Measurements from ENCODE around the gene CELSR2.

Gene CELSR2

GRCh38 chr1:109315288-109315687, 65.9 kb downstream of the CELSR2 start:
- TF ChIP-seq, protein P1, sequence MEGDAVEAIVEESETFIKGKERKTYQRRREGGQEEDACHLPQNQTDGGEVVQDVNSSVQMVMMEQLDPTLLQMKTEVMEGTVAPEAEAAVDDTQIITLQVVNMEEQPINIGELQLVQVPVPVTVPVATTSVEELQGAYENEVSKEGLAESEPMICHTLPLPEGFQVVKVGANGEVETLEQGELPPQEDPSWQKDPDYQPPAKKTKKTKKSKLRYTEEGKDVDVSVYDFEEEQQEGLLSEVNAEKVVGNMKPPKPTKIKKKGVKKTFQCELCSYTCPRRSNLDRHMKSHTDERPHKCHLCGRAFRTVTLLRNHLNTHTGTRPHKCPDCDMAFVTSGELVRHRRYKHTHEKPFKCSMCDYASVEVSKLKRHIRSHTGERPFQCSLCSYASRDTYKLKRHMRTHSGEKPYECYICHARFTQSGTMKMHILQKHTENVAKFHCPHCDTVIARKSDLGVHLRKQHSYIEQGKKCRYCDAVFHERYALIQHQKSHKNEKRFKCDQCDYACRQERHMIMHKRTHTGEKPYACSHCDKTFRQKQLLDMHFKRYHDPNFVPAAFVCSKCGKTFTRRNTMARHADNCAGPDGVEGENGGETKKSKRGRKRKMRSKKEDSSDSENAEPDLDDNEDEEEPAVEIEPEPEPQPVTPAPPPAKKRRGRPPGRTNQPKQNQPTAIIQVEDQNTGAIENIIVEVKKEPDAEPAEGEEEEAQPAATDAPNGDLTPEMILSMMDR (IDR thresholded peaks at IDR 0.05; ENCODE audit: low read depth, low read length), result no peak
- no peak for DNase-seq (ENCODE audit: low read depth in 2 of 2)
- H3K4me3 ChIP-seq (replicated peaks in 1 of 2; ENCODE audit: low read depth in 2 of 2, low read length in 2 of 2), result no peak overlapping the region

DNA sequence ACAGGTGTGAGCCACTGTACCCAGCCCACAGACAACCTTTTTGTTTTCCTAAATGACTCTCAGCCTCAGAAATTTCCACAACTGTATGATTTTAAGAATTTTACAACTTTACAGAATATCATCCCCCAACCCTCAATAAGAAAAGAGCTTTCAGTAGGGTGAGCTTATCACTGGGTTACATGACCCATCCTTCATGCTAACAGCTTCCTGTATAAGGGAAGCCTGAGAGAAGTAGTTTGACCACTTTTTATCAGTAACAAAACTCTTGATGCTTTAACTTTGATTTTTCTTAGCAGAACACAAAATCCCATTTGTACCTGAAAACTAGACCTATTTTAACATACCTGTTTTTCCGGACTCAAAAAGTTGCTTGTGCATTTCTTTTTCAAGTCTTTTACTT, 67.2 kb downstream of the CELSR2 start:
- no peak overlapping the region for H3K4me3 ChIP-seq (replicated peaks in 1 of 2; ENCODE audit: low read depth in 2 of 2, low read length in 2 of 2)
- TF ChIP-seq, protein P1 (IDR thresholded peaks at IDR 0.05; ENCODE audit: low read depth, low read length), result no peak
- no peak for DNase-seq (ENCODE audit: low read depth in 2 of 2)

GRCh38 chr1:109319114-109319513, 69.8 kb downstream of the CELSR2 start:
- no peak overlapping the region for H3K4me3 ChIP-seq (replicated peaks in 1 of 2; ENCODE audit: low read depth in 2 of 2, low read length in 2 of 2)
- TF ChIP-seq, protein P1 (IDR thresholded peaks at IDR 0.05; ENCODE audit: low read depth, low read length), result no peak
- no peak for DNase-seq (ENCODE audit: low read depth in 2 of 2)

DNA sequence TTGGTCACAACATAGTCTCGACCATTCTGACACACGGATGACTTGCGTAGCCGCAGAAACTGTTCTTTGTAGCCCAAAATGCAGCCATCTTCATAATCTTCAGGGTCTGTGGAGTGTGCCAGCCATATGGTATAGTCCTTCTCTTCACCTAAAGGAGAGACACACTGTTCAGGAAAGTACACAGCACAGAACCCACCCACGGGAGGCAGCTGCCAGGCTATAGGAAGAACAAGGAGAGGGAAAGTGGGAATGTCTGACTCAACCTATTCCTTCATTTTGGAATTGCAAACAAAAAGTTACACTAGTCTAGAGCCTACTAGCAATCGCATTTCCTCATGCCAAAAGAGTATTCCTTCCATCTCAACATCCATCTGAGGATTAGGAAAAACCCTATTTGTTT, 73.6 kb downstream of the CELSR2 start:
- no peak for DNase-seq (ENCODE audit: low read depth in 2 of 2)
- TF ChIP-seq, protein P1 (IDR thresholded peaks at IDR 0.05; ENCODE audit: low read depth, low read length), result no peak
- H3K4me3 ChIP-seq (replicated peaks in 1 of 2; ENCODE audit: low read depth in 2 of 2, low read length in 2 of 2), result no peak overlapping the region

Measured in cardiac fibroblast (primary cell).